ENCODE data around the gene RBM15. TPM values are rescaled to one million over a fixed set of nuclear protein-coding genes. Genes with fewer than 3 reads are reported as not detected.

RBM15 gene
- total and polyA plus RNA-seq, 2 of the 13 experiments (the other 11 are each of a cell fraction or from before 2014, with no cell fraction given) = 13.5 to 36.4 TPM

GRCh38 chr1:110320168-110320518 is 19.0 kb upstream of the RBM15 start:
- Histone ChIP-seq H3K9me3 (ENCODE audit: low read length) (peaks cover 8% of the 10 kb centered on the region; the same call in 1 of the 2 replicates), H2AFZ (ENCODE audit: low read length) (no peak overlapping the region), H3K27me3 (ENCODE audit: control insufficient read depth in 1 of 2, insufficient read depth in 2 of 2, low read length in 2 of 2) (no peaks in the 10 kb centered on the region), H3K79me2 (ENCODE audit: insufficient read depth, low read length) (no peaks in the 10 kb centered on the region), H4K20me1 (ENCODE audit: insufficient read depth, low read length) (no peaks in the 10 kb centered on the region), H3K27ac (ENCODE audit: extremely low read length, insufficient read depth, low read length) (no peak overlapping the region), H3K4me3 (replicated peaks in 1 of 3; ENCODE audit: insufficient read depth in 1 of 3, low read depth in 2 of 3, low read length in 3 of 3) (no peak overlapping the region), H3K9ac (ENCODE audit: insufficient read depth, low read depth, low read length) (no peak overlapping the region), H3K4me2 (ENCODE audit: low read depth, low read length) (peak overlapping the region; percentile 38; the same call in 1 of the 2 replicates), H3K36me3 (replicated peaks in 1 of 2; ENCODE audit: control insufficient read depth in 1 of 2, insufficient read depth in 2 of 2, low read length in 2 of 2) (no peaks in the 10 kb centered on the region), H3K4me1 (ENCODE audit: insufficient read depth, low read length) (peaks cover 41% of the 10 kb centered on the region)
- TF ChIP-seq ZNF18 (CRISPR knock-in tag; IDR thresholded peaks at IDR 0.05; ENCODE audit: insufficient replicate concordance) = peak; percentile 72
- TF ChIP-seq SAP130 (CRISPR knock-in tag; IDR thresholded peaks at IDR 0.05; ENCODE audit: low read depth) = 0 out of 2 replicates have a peak, but pooled peaks have one; percentile 10
- TF ChIP-seq IKZF5 (CRISPR knock-in tag; IDR thresholded peaks at IDR 0.05) = no peak
- TF ChIP-seq AHDC1 (CRISPR knock-in tag; IDR thresholded peaks at IDR 0.05; ENCODE audit: borderline replicate concordance) = no peak
- TF ChIP-seq RXRB (CRISPR knock-in tag; IDR thresholded peaks at IDR 0.05; ENCODE audit: borderline replicate concordance) = 0 out of 2 replicates have a peak, but pooled peaks have one; percentile 19
- 0 out of 2 replicates have a peak, but pooled peaks have one; percentile 8 for TF ChIP-seq GATAD2A (CRISPR knock-in tag; IDR thresholded peaks at IDR 0.05)
- TF ChIP-seq PPARG (CRISPR knock-in tag; conservative IDR thresholded peaks at IDR 0.05) = peak; percentile 77
- TF ChIP-seq STAT6 (CRISPR knock-in tag; IDR thresholded peaks at IDR 0.05; ENCODE audit: borderline replicate concordance) = no peak
- intact Hi-C loops (cut with micrococcal nuclease; ENCODE audit: unreplicated experiment) = no loop called here
- ATAC-seq = peak; percentile 34; the same call in 2 of the 3 replicates
- in situ Hi-C loops (cut with HindIII; ENCODE audit: extremely low pct_ligation_motif_present, low pct_unique_long_range_greater_than_20kb) = no loop called here
- ChIA-PET POLR2A (interaction anchor here (1.1 kb wide), 1 partner anchor 18 kb away, joined by 3 read pairs; the partner anchor contains the start of gene RBM15), CTCF (ENCODE audit: low intra/inter-chr PET ratio, low total read pairs) (no interaction called here)
- BruUV-seq (replicated peaks) = no TSS peak
- FAIRE-seq = no peak
- no peak for DNase-seq (ENCODE audit: low spot score)
- 0% methylated on average over 1 of the region's 1 CpG for WGBS (ENCODE audit: low lambda C conversion rate)

Measured in HepG2 (cell line).